DOHH2 (cell line): Measurements from ENCODE around the gene ELF1.

ENCODE experiments used
- H3F3A ChIP-seq: fragments of 200-600 bp; sonication (generic), shearing (Covaris generic); 2 replicates; pipeline ENCODE4 v1.6.0; 2016; ENCODE audit warnings: antibody characterized with exemption, mild to moderate bottlenecking; ENCODE audit not compliant: control insufficient read depth, insufficient read depth
- H3K27ac ChIP-seq: fragments of 200-600 bp; sonication (generic); 2 replicates; pipeline ENCODE4 v1.5.1; 2014; ENCODE audit warnings: low read depth, mild to moderate bottlenecking, low read length, moderate library complexity
- H3K27me3 ChIP-seq: fragments of 200-600 bp; sonication (generic); 2 replicates; pipeline ENCODE4 v1.6.1; 2014; ENCODE audit warnings: mild to moderate bottlenecking, low read length, mixed read lengths; ENCODE audit not compliant: control insufficient read depth
- H3K36me3 ChIP-seq: fragments of 200-600 bp; sonication (generic); 2 replicates; pipeline ENCODE4 v1.6.1; 2014; ENCODE audit warnings: mild to moderate bottlenecking, low read length, moderate library complexity, mixed read lengths; ENCODE audit not compliant: control insufficient read depth
- H3K4me1 ChIP-seq: fragments of 200-600 bp; sonication (generic); 2 replicates; pipeline ENCODE4 v1.6.1; 2014; ENCODE audit warnings: mild to moderate bottlenecking, low read length, mixed read lengths; ENCODE audit not compliant: control insufficient read depth
- H3K4me2 ChIP-seq: fragments of 200-600 bp; sonication (generic); 2 replicates; pipeline ENCODE4 v1.6.0; 2014; ENCODE audit warnings: mild to moderate bottlenecking, low read length, moderate library complexity
- H3K4me3 ChIP-seq: fragments of 200-600 bp; sonication (generic); 2 replicates; pipeline ENCODE4 v1.5.1; 2014; ENCODE audit warnings: mild to moderate bottlenecking, low read length, mixed read lengths
- H3K79me2 ChIP-seq: fragments of 200-600 bp; sonication (generic); 2 replicates; pipeline ENCODE4 v1.6.1; 2014; ENCODE audit warnings: mild to moderate bottlenecking, low read length, mixed read lengths; ENCODE audit not compliant: control insufficient read depth
- H3K9me2 ChIP-seq: fragments of 200-600 bp; sonication (generic); replicated peaks from 2 replicates; pipeline ENCODE4 v1.6.1; 2014; ENCODE audit warnings: mild to moderate bottlenecking, low read length, mixed read lengths; ENCODE audit not compliant: control insufficient read depth
- H3K9me3 ChIP-seq: fragments of 200-600 bp; sonication (generic); 2 replicates; pipeline ENCODE4 v1.6.1; 2014; ENCODE audit warnings: antibody characterized with exemption, low read length, mixed read lengths; ENCODE audit not compliant: control insufficient read depth, insufficient read depth
- H4K20me1 ChIP-seq: fragments of 200-600 bp; sonication (generic); 2 replicates; pipeline ENCODE4 v1.6.0; 2014; ENCODE audit warnings: low read depth, mild to moderate bottlenecking, antibody characterized with exemption, low read length, moderate library complexity; ENCODE audit not compliant: control insufficient read depth, insufficient read depth
- CTCF ChIP-seq: fragments of 200-600 bp; sonication (generic); IDR thresholded peaks from one replicate; pipeline ENCODE4 v1.5.1; 2014; ENCODE audit warnings: antibody characterized with exemption, mild to moderate bottlenecking, low read depth, low read length; ENCODE audit not compliant: poor library complexity, severe bottlenecking
- EZH2phosphoT487 ChIP-seq: fragments of 200-600 bp; sonication (generic); IDR thresholded peaks from 2 replicates; pipeline ENCODE4 v1.6.1; 2017; ENCODE audit warnings: borderline replicate concordance, mild to moderate bottlenecking, antibody characterized with exemption, low read length, moderate library complexity, mixed read lengths

The ELF1 gene

GRCh38 chr13:40968416-40969000, 50.6 kb downstream of the ELF1 start:
- Histone ChIP-seq H3K4me3 (peak overlapping the region; percentile 43), H3K4me2 (peak overlapping the region; percentile 64), H3K9me2 (no peaks in the 10 kb centered on the region), H4K20me1 (peaks cover 92% of the 10 kb centered on the region), H3K27ac (0 out of 2 replicates have a peak overlapping the region, but pooled peaks have one; percentile 17), H3K9me3 (no peaks in the 10 kb centered on the region), H3K4me1 (peaks cover 100% of the 10 kb centered on the region), H3K79me2 (peaks cover 100% of the 10 kb centered on the region), H3F3A (peaks cover 31% of the 10 kb centered on the region), H3K27me3 (no peaks in the 10 kb centered on the region), H3K36me3 (peaks cover 97% of the 10 kb centered on the region)
- TF ChIP-seq CTCF (no peak), EZH2phosphoT487 (no peak)

- Histone ChIP-seq H3K27me3 (no peaks in the 10 kb centered on the region), H3K36me3 (peaks cover 96% of the 10 kb centered on the region), H3K4me3 (peak overlapping the region; percentile 36), H3K9me3 (no peaks in the 10 kb centered on the region), H3K9me2 (no peaks in the 10 kb centered on the region), H3K79me2 (peaks cover 100% of the 10 kb centered on the region), H3F3A (peaks cover 41% of the 10 kb centered on the region), H4K20me1 (peaks cover 90% of the 10 kb centered on the region), H3K27ac (no peak overlapping the region), H3K4me2 (peak overlapping the region; percentile 64), H3K4me1 (peaks cover 100% of the 10 kb centered on the region)
- TF ChIP-seq CTCF, result no peak
- no peak for TF ChIP-seq EZH2phosphoT487
Observed at GRCh38 chr13:40966298-40966697, 52.8 kb downstream of the ELF1 start.

GRCh38 chr13:40963927-40964326, 55.2 kb downstream of the ELF1 start:
- peaks cover 85% of the 10 kb centered on the region for H3K4me1 ChIP-seq
- H3K36me3 ChIP-seq, result peaks cover 95% of the 10 kb centered on the region
- H3K27ac ChIP-seq, result peak overlapping the region; percentile 17; the same call in 1 of the 2 replicates
- no peaks in the 10 kb centered on the region for H3K27me3 ChIP-seq
- peaks cover 47% of the 10 kb centered on the region for H3F3A ChIP-seq
- no peaks in the 10 kb centered on the region for H3K9me3 ChIP-seq
- peaks cover 80% of the 10 kb centered on the region for H4K20me1 ChIP-seq
- TF ChIP-seq EZH2phosphoT487, result no peak
- TF ChIP-seq CTCF, result no peak
- peaks cover 100% of the 10 kb centered on the region for H3K79me2 ChIP-seq
- no peaks in the 10 kb centered on the region for H3K9me2 ChIP-seq
- H3K4me3 ChIP-seq, result peak overlapping the region; percentile 41
- H3K4me2 ChIP-seq, result peak overlapping the region; percentile 64
